H9 (cell line): ENCODE results near the gene EXOC1L. TPM values are rescaled to one million over a fixed set of nuclear protein-coding genes. Genes with fewer than 3 reads are reported as not detected.

Source experiments
- DNase-seq: peaks from one replicate; pipeline ENCODE4 v3.0.0-alpha.2; 2017
- H2AFZ ChIP-seq: one replicate; pipeline ENCODE4 v1.6.1; 2013; ENCODE audit warnings: mild to moderate bottlenecking, low read length, control low read depth, moderate library complexity
- H2AK5ac ChIP-seq: 2 replicates; pipeline ENCODE4 v1.6.1; 2013; ENCODE audit warnings: low read length, control low read depth, mixed read lengths; ENCODE audit not compliant: insufficient read length
- H2BK120ac ChIP-seq: one replicate; pipeline ENCODE4 v1.6.1; 2013; ENCODE audit warnings: low read depth, mild to moderate bottlenecking, low read length, control low read depth, inconsistent platforms; ENCODE audit not compliant: poor library complexity, severe bottlenecking
- H2BK12ac ChIP-seq: 2 replicates; pipeline ENCODE4 v1.6.1; 2013; ENCODE audit warnings: low read length, control low read depth, mixed read lengths, low read depth; ENCODE audit not compliant: insufficient read length
- H2BK15ac ChIP-seq: 2 replicates; pipeline ENCODE4 v1.6.1; 2013; ENCODE audit warnings: low read depth, low read length, control low read depth
- H2BK20ac ChIP-seq: one replicate; pipeline ENCODE4 v1.6.1; 2013; ENCODE audit warnings: low read depth, mild to moderate bottlenecking, low read length, control low read depth, inconsistent platforms; ENCODE audit not compliant: poor library complexity, severe bottlenecking
- H2BK5ac ChIP-seq: 2 replicates; pipeline ENCODE4 v1.6.1; 2013; ENCODE audit warnings: low read length, control low read depth, mixed read lengths; ENCODE audit not compliant: insufficient read length
- H3K14ac ChIP-seq: 2 replicates; pipeline ENCODE4 v1.6.1; 2013; ENCODE audit warnings: low read length, control low read depth; ENCODE audit not compliant: insufficient read depth
- H3K18ac ChIP-seq: 2 replicates; pipeline ENCODE4 v1.6.1; 2013; ENCODE audit warnings: low read depth, mild to moderate bottlenecking, mixed read lengths, low read length, control low read depth; ENCODE audit not compliant: insufficient read length
- H3K23ac ChIP-seq: 2 replicates; pipeline ENCODE4 v1.6.1; 2013; ENCODE audit warnings: low read length, control low read depth, mixed read lengths, low read depth; ENCODE audit not compliant: insufficient read length
- H3K23me2 ChIP-seq: 2 replicates; pipeline ENCODE4 v1.6.1; 2013; ENCODE audit warnings: low read depth, mild to moderate bottlenecking, mixed read lengths, low read length, control low read depth; ENCODE audit not compliant: insufficient read length, poor library complexity, severe bottlenecking
- H3K27ac ChIP-seq: 2 replicates; pipeline ENCODE4 v1.5.1; 2013; ENCODE audit warnings: low read length, control low read depth, mixed read lengths, low read depth; ENCODE audit not compliant: insufficient read length
- H3K27me3 ChIP-seq: 2 replicates; pipeline ENCODE4 v1.6.1; 2013; ENCODE audit warnings: low read length, control low read depth, inconsistent platforms; ENCODE audit not compliant: insufficient read depth
- H3K4ac ChIP-seq: 2 replicates; pipeline ENCODE4 v1.6.1; 2013; ENCODE audit warnings: low read depth, mild to moderate bottlenecking, control low read depth, inconsistent platforms, low read length, moderate library complexity
- H3K4me1 ChIP-seq: 2 replicates; pipeline ENCODE4 v1.6.1; 2013; ENCODE audit warnings: low read length, control low read depth, inconsistent platforms; ENCODE audit not compliant: insufficient read depth
- H3K4me2 ChIP-seq: 2 replicates; pipeline ENCODE4 v1.6.1; 2013; ENCODE audit warnings: low read length, control low read depth, mixed read lengths; ENCODE audit not compliant: insufficient read length, insufficient read depth
- H3K56ac ChIP-seq: 2 replicates; pipeline ENCODE4 v1.6.1; 2013; ENCODE audit warnings: low read depth, mild to moderate bottlenecking, mixed read lengths, low read length, control low read depth; ENCODE audit not compliant: insufficient read length
- H3K79me1 ChIP-seq: 2 replicates; pipeline ENCODE4 v1.6.1; 2013; ENCODE audit warnings: low read depth, mild to moderate bottlenecking, moderate library complexity, low read length, control low read depth, inconsistent platforms; ENCODE audit not compliant: insufficient read depth, poor library complexity, severe bottlenecking
- H3K79me2 ChIP-seq: 2 replicates; pipeline ENCODE4 v1.6.1; 2013; ENCODE audit warnings: low read length, control low read depth, inconsistent platforms; ENCODE audit not compliant: insufficient read depth
- H3K9ac ChIP-seq: 2 replicates; pipeline ENCODE4 v1.6.1; 2013; ENCODE audit warnings: low read length, control low read depth, mixed read lengths; ENCODE audit not compliant: insufficient read length; ENCODE audit errors: extremely low read depth
- H3K9me3 ChIP-seq: one replicate; pipeline ENCODE4 v1.6.1; 2013; ENCODE audit warnings: low read depth, low read length, inconsistent platforms; ENCODE audit not compliant: control insufficient read depth
- H3T11ph ChIP-seq: one replicate; pipeline ENCODE4 v1.6.1; 2013; ENCODE audit warnings: mild to moderate bottlenecking, low read length, control low read depth, inconsistent platforms
- H4K20me1 ChIP-seq: one replicate; pipeline ENCODE4 v1.6.1; 2013; ENCODE audit not compliant: control insufficient read depth, insufficient read length, insufficient read depth
- H4K5ac ChIP-seq: 2 replicates; pipeline ENCODE4 v1.6.1; 2013; ENCODE audit warnings: low read depth, mild to moderate bottlenecking, mixed read lengths, low read length, control low read depth; ENCODE audit not compliant: insufficient read length
- H4K8ac ChIP-seq: replicated peaks from 2 replicates; pipeline ENCODE4 v1.6.1; 2013; ENCODE audit warnings: low read length, control low read depth, mixed read lengths, low read depth; ENCODE audit not compliant: insufficient read length
- H4K91ac ChIP-seq: 2 replicates; pipeline ENCODE4 v1.6.1; 2013; ENCODE audit warnings: low read depth, mild to moderate bottlenecking, moderate library complexity, mixed read lengths, low read length, control low read depth; ENCODE audit not compliant: insufficient read length
- H3K27ac Mint-ChIP-seq, 3 experiments: 2 replicates in 2 of 3; 3 replicates in 1 of 3; pipeline ENCODE4 v1.8.0; 2020 to 2021; ENCODE audit warnings: mixed read lengths in 3 of 3, mild to moderate bottlenecking in 1 of 3, moderate library complexity in 1 of 3
- H3K27me3 Mint-ChIP-seq: 2 replicates; pipeline ENCODE4 v1.8.0; 2021; ENCODE audit warnings: low read depth, mild to moderate bottlenecking, moderate library complexity, mixed read lengths
- H3K36me3 Mint-ChIP-seq, 3 experiments: 2 replicates in 2 of 3; 3 replicates in 1 of 3; pipeline ENCODE4 v1.8.0; 2020 to 2021; ENCODE audit warnings: low read depth in 3 of 3, mixed read lengths in 3 of 3; ENCODE audit not compliant: insufficient read depth in 1 of 3
- H3K4me1 Mint-ChIP-seq, 2 experiments: 2 replicates each; pipeline ENCODE4 v1.8.0; 2020; ENCODE audit warnings: mixed read lengths in 2 of 2
- H3K4me3 Mint-ChIP-seq, 2 experiments: 2 replicates in 1 of 2; 3 replicates in 1 of 2; pipeline ENCODE4 v1.8.0; 2020 to 2021; ENCODE audit warnings: mild to moderate bottlenecking in 2 of 2, mixed read lengths in 2 of 2, moderate library complexity in 1 of 2
- H3K9me3 Mint-ChIP-seq, 2 experiments: 2 replicates in 1 of 2; 3 replicates in 1 of 2; pipeline ENCODE4 v1.8.0; 2020; ENCODE audit warnings: mild to moderate bottlenecking in 2 of 2, mixed read lengths in 2 of 2, moderate library complexity in 1 of 2
- WGBS: extraction: QIAGEN DNeasy Blood & Tissue Kit; methylation state at CpG from one replicate; pipeline ENCODE4 v1.1.7; 2013; ENCODE audit warnings: missing lambda C conversion rate, low lambda C conversion rate, mixed read lengths; ENCODE audit not compliant: insufficient read length; ENCODE audit errors: extremely low coverage; 5-methylcytosine and 5-hydroxymethylcytosine counted together
- total RNA-seq: library from RNA; stranded (reverse); gene quantifications from 2 replicates; pipeline ENCODE4 v1.2.1, GENCODE V29; 2021
- TF ChIP-seq, protein P1 (sequence below): fragments of 200-600 bp; sonication (generic); conservative IDR thresholded peaks from 3 replicates; pipeline ENCODE4 v1.8.0; 2021; ENCODE audit warnings: antibody characterized with exemption, mild to moderate bottlenecking

The EXOC1L gene
- total RNA-seq, 1 experiment from 2014 or later: not detected

DNA sequence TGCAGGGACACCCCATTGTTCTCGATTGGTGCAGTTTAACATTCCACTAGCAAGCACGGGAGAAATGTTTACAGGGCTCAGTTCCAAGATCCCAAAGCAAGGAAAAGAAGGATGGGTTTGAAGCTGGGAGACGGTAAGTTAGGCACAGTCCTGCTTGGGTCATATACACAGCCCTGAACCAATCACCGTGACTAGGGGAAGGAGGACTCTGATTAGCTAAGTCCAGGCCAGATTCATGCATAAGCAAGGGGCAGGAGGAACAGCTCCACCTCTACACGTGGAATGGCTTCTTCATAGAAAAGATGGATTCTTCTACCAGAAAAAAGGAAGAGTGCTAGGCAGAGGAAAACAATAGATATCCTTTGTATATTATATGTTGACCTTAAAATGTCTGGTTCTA, 11.0 kb upstream of the EXOC1L start:
- Histone ChIP-seq H3K27me3 (no peaks in the 10 kb centered on the region), H3T11ph (no peak overlapping the region), H3K4me1 (no peaks in the 10 kb centered on the region), H4K20me1 (no peaks in the 10 kb centered on the region), H2BK120ac (no peak overlapping the region), H3K14ac (no peak overlapping the region), H3K18ac (no peak overlapping the region), H3K23ac (no peak overlapping the region), H2BK15ac (no peak overlapping the region), H3K56ac (no peak overlapping the region), H3K9me3 (no peaks in the 10 kb centered on the region), H2AK5ac (no peak overlapping the region), H4K8ac (no peak overlapping the region), H3K9ac (no peak overlapping the region), H4K5ac (no peak overlapping the region), H3K23me2 (no peaks in the 10 kb centered on the region), H2AFZ (no peak overlapping the region), H3K4me2 (no peak overlapping the region), H2BK5ac (no peak overlapping the region), H3K79me2 (no peaks in the 10 kb centered on the region; the same call in 1 of the 2 replicates), H3K79me1 (no peaks in the 10 kb centered on the region), H3K27ac (no peak overlapping the region), H2BK12ac (no peak overlapping the region), H3K4ac (no peak overlapping the region), H2BK20ac (no peak overlapping the region), H4K91ac (no peak overlapping the region)
- no CpG with 5 or more reads among the region's 5 CpGs for WGBS
- H3K4me1 Mint-ChIP-seq: 0 out of 4 replicates have a peak, but pooled peaks cover 0 to 4% of the 10 kb centered on the region in 2 experiments
- H3K9me3 Mint-ChIP-seq: no peaks in the 10 kb centered on the region; a peak in 1 of 5 replicates
- no peak for DNase-seq
- no peaks in the 10 kb centered on the region for H3K27me3 Mint-ChIP-seq
- no peak overlapping the region for H3K4me3 Mint-ChIP-seq
- H3K27ac Mint-ChIP-seq: no peak overlapping the region
- TF ChIP-seq, protein P1, sequence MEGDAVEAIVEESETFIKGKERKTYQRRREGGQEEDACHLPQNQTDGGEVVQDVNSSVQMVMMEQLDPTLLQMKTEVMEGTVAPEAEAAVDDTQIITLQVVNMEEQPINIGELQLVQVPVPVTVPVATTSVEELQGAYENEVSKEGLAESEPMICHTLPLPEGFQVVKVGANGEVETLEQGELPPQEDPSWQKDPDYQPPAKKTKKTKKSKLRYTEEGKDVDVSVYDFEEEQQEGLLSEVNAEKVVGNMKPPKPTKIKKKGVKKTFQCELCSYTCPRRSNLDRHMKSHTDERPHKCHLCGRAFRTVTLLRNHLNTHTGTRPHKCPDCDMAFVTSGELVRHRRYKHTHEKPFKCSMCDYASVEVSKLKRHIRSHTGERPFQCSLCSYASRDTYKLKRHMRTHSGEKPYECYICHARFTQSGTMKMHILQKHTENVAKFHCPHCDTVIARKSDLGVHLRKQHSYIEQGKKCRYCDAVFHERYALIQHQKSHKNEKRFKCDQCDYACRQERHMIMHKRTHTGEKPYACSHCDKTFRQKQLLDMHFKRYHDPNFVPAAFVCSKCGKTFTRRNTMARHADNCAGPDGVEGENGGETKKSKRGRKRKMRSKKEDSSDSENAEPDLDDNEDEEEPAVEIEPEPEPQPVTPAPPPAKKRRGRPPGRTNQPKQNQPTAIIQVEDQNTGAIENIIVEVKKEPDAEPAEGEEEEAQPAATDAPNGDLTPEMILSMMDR: no peak
- no peaks in the 10 kb centered on the region for H3K36me3 Mint-ChIP-seq
